Measurements from ENCODE around the gene OR5AK2. TPM values are rescaled to one million over a fixed set of nuclear protein-coding genes. Genes with fewer than 3 reads are reported as not detected.
A peak's percentile ranks its signal among the peaks of the same experiment; 100 is the strongest.

Gene OR5AK2
- total RNA-seq, 4 donors from 2014 or later: not detected

DNA sequence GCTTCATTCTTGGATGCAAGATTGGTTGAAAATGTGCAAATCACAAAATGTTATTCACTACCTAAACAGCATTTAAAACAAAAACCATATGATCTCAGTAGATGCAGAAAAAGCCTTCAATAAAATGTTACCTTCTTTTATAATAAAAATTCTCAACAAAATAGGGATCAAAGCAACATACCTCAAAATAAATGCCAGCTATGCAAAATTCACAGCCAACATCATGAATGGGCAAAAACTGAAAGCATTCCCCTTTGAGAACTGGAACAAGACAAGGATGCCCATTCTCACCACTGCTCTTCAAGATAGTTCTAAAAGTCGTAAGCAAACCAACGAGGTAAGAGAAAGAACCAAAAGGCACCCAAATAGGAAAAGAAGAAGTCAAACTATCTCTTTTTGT is 2.0 kb downstream of the OR5AK2 start:
- no peak for DNase-seq
- WGBS, 2 donors (ENCODE audit: low coverage in 1 of 2): 60 to 76% methylated on average over 2 of the region's 2 CpGs
- H3K9me3 ChIP-seq: no peaks in the 10 kb centered on the region
- TF ChIP-seq POLR2A (IDR thresholded peaks at IDR 0.05) (no peak), EP300 (IDR thresholded peaks at IDR 0.05; ENCODE audit: low read depth) (no peak), POLR2AphosphoS5 (IDR thresholded peaks at IDR 0.05) (no peak)
- TF ChIP-seq, protein P1, sequence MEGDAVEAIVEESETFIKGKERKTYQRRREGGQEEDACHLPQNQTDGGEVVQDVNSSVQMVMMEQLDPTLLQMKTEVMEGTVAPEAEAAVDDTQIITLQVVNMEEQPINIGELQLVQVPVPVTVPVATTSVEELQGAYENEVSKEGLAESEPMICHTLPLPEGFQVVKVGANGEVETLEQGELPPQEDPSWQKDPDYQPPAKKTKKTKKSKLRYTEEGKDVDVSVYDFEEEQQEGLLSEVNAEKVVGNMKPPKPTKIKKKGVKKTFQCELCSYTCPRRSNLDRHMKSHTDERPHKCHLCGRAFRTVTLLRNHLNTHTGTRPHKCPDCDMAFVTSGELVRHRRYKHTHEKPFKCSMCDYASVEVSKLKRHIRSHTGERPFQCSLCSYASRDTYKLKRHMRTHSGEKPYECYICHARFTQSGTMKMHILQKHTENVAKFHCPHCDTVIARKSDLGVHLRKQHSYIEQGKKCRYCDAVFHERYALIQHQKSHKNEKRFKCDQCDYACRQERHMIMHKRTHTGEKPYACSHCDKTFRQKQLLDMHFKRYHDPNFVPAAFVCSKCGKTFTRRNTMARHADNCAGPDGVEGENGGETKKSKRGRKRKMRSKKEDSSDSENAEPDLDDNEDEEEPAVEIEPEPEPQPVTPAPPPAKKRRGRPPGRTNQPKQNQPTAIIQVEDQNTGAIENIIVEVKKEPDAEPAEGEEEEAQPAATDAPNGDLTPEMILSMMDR (IDR thresholded peaks at IDR 0.05): no peak
- intact Hi-C loops (cut with DNase I; ENCODE audit: low total_unique reads) (no loop called here), in situ Hi-C loops (cut with MboI; ENCODE audit: low pct_ligation_motif_present in 1 of 4, low pct_unique_long_range_greater_than_20kb in 1 of 4, low sequenced_read_pairs in 3 of 4) (no loop called here)
- H3K4me3 ChIP-seq: no peak overlapping the region
- H3K4me1 ChIP-seq: no peaks in the 10 kb centered on the region
- no peaks in the 10 kb centered on the region for H3K27me3 ChIP-seq
- H3K36me3 ChIP-seq: no peaks in the 10 kb centered on the region
- H3K27ac ChIP-seq: no peak overlapping the region

DNA sequence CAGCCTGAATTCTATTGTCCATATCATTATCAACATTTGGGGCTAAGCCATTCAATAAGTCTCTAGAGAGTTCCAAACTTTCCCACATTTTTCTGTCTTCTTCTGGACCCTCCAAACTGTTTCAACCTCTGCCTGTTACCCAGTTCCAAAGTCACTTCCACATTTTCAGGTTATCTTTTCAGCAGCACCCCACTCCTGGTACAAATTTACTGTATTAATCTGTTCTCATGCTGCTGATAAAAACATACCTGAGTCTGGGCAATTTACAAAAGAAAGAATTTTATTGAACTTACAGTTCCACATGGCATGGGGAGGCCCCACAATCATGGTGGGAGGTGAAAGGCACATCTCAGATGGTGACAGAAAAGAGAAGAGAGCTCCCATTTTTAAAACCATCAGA is 5.8 kb downstream of the OR5AK2 start:
- no peak for DNase-seq
- no peak overlapping the region for H3K27ac ChIP-seq
- H3K27me3 ChIP-seq: no peaks in the 10 kb centered on the region
- H3K4me3 ChIP-seq: no peak overlapping the region
- intact Hi-C loops (cut with DNase I; ENCODE audit: low total_unique reads) (no loop called here), in situ Hi-C loops (cut with MboI; ENCODE audit: low pct_ligation_motif_present in 1 of 4, low pct_unique_long_range_greater_than_20kb in 1 of 4, low sequenced_read_pairs in 3 of 4) (no loop called here)
- H3K9me3 ChIP-seq: no peaks in the 10 kb centered on the region
- H3K4me1 ChIP-seq: no peaks in the 10 kb centered on the region
- no peaks in the 10 kb centered on the region for H3K36me3 ChIP-seq
- TF ChIP-seq EP300 (IDR thresholded peaks at IDR 0.05; ENCODE audit: low read depth) (no peak), POLR2A (IDR thresholded peaks at IDR 0.05) (no peak), POLR2AphosphoS5 (IDR thresholded peaks at IDR 0.05) (no peak)
- TF ChIP-seq, protein P1 (IDR thresholded peaks at IDR 0.05): no peak

DNA sequence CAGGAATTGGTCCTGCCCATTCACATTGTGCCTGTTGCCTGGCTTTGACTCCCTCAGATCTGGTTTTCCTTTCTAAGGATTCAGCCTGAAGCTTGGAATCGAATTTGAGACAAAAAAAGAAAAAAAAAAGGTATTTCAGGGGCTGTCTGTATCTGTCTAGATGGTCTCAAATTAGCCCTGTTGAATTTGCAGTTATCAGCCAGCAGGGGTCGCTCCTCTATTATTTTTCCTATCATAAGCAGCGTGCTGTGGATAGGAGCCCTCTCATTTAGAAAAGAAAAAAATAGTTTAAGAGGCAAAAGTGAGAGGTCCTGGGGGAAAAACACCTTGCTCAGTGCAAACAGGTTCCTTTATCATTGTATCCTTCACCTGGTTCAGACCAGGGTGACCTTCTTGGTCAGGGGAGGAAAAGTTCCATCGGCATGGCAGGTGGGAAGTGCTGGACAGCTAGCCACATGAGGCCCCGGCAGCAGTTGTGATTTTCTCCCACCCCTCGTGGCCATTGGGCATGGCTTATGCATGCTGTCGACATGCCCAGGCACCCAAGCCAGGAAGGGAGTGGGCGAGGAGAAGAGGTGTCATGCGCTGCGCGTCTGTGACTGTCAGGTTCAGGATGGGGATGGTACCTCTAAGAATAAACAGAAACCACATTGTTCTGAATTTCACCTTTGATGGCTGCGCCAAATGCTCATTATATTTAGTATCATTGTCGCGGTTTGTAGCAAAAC is 13.1 kb downstream of the OR5AK2 start:
- no peak for DNase-seq
- no peaks in the 10 kb centered on the region for H3K27me3 ChIP-seq
- H3K27ac ChIP-seq: no peak overlapping the region
- H3K4me1 ChIP-seq: no peaks in the 10 kb centered on the region
- H3K4me3 ChIP-seq: no peak overlapping the region
- TF ChIP-seq, protein P1 (IDR thresholded peaks at IDR 0.05): peak in 1 of 5 experiments; percentile 10
- no peak for TF ChIP-seq POLR2A (IDR thresholded peaks at IDR 0.05)
- H3K36me3 ChIP-seq: no peaks in the 10 kb centered on the region
- peaks cover 3 to 10% of the 10 kb centered on the region in 2 donors for H3K9me3 ChIP-seq
- in situ Hi-C loops (cut with MboI; ENCODE audit: low pct_ligation_motif_present in 1 of 4, low pct_unique_long_range_greater_than_20kb in 1 of 4, low sequenced_read_pairs in 3 of 4) (no loop called here), intact Hi-C loops (cut with DNase I; ENCODE audit: low total_unique reads) (no loop called here)
- WGBS, 2 donors (ENCODE audit: low coverage in 1 of 2): 77 to 84% methylated on average over 10 to 14 of the region's 14 CpGs

DNA sequence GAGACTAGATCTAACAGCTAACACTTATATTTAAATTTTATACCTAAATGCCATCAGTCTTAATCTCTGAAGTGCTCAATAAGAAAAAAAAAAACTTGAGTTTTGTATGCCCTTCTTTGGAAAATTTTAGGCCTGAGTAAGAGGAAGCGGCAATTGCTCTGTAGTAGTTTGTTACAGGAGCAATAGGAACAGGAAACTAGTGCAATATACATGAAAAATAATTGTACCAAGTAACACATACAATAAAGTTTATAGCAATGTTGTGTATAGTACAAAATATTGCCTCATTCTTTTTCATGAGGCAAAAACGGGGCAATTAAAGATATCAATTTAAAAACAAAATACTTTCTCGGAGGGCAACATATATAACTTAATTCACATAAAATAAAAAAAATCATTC is 19.7 kb downstream of the OR5AK2 start:
- H3K36me3 ChIP-seq: no peaks in the 10 kb centered on the region
- no peak for DNase-seq
- WGBS, 2 donors (ENCODE audit: low coverage in 1 of 2): 46 to 53% methylated on average over 3 of the region's 3 CpGs

More for the DNA sequence above, 19.7 kb downstream of the OR5AK2 start:
- Histone ChIP-seq H3K4me1 (peaks cover 0 to 5% (median 0%) of the 10 kb centered on the region in 4 donors), H3K27ac (no peak overlapping the region), H3K4me3 (no peak overlapping the region), H3K27me3 (no peaks in the 10 kb centered on the region), H3K9me3 (no peaks in the 10 kb centered on the region)
- in situ Hi-C loops (cut with MboI; ENCODE audit: low pct_ligation_motif_present in 1 of 4, low pct_unique_long_range_greater_than_20kb in 1 of 4, low sequenced_read_pairs in 3 of 4): no loop called here
- TF ChIP-seq, protein P1 (IDR thresholded peaks at IDR 0.05): no peak
- no peak for TF ChIP-seq POLR2AphosphoS5 (IDR thresholded peaks at IDR 0.05)
- TF ChIP-seq EP300 (IDR thresholded peaks at IDR 0.05; ENCODE audit: low read depth): no peak
- TF ChIP-seq POLR2A (IDR thresholded peaks at IDR 0.05): no peak
- intact Hi-C loops (cut with DNase I; ENCODE audit: low total_unique reads): no loop called here

Data from transverse colon (tissue), 4 donors.